Stimulated activated CD8-positive, alpha-beta memory T cell treated with anti-CD3 and anti-CD28 coated beads, Interleukin-15, amount 100 ng/mL, for 48 hours (primary cell): Measurements from ENCODE around the gene POU2F1.
"Not testable (repeated sequence)": the region's sequence is repeated elsewhere in the genome, so short reads cannot be mapped to it uniquely, and the experiment has no call there.

ENCODE experiments used
- DNase-seq, 2 donors: peaks; one replicate each; pipeline ENCODE4 v3.0.0-alpha.2; 2020; ENCODE audit warnings: low read depth in 2 of 2

The POU2F1 gene

DNA sequence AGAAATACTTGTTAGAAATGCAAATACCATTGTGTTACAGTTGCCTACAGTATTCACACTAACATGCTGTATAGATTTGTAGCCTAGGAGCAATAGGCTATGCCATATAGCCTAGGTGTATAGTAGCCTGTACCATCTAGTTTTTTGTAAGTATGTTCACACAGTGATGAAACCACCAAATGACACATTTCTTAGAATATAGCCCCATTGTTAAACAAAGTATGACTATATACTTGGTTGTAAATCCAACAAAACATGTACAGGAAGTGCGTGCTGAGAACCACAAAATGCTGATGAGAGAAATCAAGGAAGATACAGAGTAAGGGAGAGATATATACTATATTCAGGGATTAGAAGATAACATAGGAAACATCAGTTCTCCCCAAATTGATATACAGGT, 92.2 kb downstream of the POU2F1 start:
- DNase-seq: no peak

DNA sequence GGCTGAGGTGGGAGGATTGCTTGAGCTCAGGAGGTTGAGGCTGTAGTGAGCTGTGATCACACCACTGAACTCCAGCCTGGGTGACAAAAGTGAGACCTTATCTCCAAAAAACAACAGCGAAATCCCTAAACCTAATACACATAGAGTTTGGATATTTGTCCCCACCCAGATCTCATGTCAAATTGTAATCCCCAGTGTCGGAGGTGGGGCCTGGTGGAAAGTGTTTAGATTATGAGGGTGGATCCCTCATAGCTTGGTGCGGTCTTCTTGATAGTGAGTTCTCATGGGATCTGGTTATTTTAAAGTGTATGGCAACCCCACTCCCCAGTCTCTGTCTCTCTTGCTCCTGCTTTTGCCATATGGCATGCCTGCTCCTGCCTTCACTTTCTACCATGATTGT, 94.0 kb downstream of the POU2F1 start:
- DNase-seq: no peak

DNA sequence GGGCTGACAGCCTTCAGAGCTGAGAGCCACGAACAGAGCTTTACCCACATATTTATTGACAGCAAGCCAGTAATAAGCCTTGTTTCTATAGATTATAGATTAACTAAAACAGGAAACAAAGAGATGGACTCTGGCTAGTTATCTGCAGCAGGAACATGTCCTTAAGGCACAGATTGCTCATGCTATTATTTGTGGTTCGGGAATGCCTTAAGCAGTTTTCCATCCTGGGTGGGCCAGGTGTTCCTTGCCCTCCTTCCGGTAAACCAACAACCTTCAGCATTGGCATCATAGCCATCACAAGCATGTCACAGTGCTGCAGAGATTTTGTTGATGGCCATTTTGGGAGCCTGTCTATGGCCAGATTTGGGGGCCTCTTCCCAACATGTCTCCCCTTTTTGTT, 96.8 kb downstream of the POU2F1 start:
- no peak for DNase-seq

DNA sequence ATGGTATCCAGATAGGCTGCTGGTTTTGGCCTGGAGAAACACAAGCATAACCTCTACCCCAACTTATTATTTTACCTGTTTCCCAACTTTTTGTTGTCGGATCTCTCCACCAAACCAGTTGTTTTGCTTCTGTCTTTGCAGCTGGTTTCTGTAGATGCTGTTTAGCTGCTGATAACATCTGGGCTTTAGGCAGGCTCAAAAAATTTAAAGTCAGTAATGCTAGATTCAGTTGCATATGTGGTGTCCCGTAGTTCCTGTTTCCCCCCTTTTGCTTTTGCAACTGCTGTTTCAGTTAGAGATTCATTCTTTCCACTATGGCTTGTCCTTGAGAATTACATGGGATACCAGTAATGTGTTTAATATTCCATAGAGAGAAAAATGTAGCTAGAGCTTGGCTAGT, 98.5 kb downstream of the POU2F1 start:
- not testable (repeated sequence) for DNase-seq

DNA sequence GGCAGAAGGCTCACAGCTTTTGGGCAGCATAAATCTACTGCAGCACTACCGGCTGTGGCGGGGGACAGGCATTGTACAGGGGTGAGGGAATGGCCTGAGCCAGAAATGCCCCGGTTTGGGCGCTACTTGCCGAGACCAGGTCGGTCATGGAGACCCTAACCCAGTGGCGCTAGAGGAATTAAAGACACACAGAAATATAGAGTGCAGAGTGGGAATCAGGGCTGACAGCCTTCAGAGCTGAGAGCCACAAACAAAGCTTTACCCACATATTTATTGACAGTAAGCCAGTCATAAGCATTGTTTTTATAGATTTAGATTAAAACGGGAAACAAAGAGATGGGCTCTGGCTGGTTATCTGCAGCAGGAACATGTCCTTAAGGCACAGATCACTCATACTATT, 101.8 kb downstream of the POU2F1 start:
- DNase-seq: no peak

DNA sequence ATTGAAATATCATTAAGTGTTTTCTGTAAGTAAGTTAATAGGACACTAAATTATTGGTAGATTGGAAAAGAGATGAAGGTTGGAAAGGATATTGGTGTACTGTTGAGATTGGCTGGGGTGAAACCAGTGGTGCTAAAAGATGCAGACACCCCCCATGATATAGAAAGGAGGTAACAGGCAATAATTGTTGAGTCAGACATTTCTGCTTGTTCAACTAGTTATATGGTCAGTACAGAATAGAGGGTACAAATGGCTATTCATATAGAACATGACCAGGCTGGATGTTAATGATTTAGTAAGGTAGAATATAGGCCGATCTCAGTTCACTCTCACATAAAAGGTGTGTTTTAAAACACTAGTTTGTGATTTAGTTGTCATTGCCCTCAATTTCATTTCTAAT, 104.5 kb downstream of the POU2F1 start:
- no peak for DNase-seq

DNA sequence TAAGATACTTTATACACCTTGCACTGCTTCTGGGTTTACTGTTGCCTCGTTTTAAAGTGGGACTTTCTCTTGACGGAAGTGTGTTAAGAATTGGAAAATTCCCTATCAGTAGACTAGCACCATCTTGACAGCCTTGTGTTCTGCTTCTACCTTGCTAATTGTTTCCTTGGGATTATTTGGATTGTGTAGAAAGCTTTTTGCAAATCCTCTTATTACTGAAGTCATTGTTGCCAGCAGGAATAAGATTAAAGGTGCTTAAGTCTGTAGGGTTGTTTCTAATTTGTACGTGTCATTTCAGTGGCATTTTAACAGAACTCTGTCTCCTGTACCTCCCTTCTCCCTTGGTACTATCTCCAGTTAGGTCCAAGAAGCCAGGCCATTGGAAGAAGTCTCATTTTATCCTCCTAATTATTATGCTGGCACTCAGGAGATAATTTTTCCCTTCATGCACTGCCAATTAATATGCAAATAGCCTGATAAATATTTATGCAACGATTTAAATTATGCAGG, 107.7 kb downstream of the POU2F1 start:
- no peak for DNase-seq

DNA sequence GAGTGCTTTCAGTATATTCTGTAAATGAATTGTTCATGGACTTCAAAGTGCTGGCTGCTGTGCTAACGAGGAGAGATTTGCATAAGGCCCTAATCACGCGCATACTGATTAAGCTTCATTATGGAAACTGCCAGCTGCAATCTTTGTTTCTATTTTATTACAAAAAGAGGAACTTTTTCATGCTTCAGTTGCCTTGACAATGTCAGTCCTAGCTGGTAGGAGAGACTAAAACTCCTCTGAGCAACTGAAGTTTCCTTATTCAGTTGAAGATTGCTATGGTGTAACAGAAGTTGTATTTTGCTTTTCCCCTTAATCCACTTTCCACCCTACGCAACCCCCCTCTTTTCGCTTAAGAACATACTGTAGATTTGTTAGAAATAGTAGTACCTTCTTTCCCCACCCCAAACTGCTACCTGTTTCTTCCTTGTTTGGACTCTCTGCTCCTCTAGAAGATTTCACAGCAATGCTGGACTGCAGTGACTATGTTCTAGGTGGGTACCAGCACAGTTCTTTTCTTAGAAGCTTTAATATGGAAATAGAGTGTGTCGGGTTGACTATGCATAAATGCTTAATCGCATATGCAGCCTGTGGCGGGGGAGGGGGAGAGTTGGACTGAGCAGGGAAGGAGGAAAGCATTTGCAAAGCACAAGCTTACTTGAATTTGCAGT, 108.3 kb downstream of the POU2F1 start:
- DNase-seq: no peak

DNA sequence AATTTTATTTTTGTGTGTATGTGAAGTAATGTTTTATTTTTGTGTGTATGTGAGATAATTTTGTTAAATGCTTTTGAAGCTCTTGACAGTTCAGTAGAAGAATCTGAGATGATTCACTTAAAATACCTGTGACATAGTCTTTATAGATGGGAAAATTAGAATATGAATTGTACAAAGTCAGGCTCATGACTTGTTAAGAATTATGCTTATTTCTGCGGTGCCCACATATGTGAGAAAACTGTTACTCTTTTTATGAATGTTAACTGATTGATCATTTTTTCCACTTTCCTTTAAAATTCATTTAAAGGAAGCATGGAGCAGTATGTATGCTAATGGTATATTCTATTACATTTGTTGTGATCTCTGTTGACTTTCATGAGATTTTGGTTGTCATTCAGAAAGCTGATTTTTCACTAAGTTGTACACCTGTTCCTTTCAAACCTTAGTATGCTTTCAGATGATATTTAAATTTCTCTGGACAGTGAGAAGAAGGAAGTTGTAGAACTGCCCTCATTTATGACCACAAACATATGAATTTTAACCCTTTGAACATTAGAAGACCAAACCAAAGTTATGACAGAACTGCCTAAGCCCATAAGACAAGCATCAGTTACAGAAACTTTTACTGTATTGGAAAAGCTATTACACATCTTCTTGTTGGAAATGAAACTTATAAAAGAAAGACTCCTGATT, 110.1 kb downstream of the POU2F1 start:
- no peak for DNase-seq

DNA sequence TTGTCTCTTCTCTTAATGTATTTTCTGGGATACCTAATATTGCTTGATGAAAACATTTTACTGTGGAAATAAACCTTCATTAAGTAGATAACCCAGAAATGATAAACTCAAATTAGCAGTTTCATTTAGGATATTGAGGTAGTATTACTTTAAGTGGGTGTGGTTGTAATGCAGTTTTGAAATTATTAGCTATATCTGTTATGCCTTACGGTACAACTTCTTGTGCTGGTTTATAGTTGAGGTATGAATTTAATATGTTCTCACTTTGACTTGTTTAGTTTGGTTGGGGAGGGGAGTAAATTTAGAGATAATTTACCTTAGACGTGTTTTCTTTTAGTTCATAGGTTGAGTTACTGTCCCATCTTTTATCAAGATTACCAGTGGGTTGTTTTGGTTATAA, 111.0 kb downstream of the POU2F1 start:
- no peak for DNase-seq

DNA sequence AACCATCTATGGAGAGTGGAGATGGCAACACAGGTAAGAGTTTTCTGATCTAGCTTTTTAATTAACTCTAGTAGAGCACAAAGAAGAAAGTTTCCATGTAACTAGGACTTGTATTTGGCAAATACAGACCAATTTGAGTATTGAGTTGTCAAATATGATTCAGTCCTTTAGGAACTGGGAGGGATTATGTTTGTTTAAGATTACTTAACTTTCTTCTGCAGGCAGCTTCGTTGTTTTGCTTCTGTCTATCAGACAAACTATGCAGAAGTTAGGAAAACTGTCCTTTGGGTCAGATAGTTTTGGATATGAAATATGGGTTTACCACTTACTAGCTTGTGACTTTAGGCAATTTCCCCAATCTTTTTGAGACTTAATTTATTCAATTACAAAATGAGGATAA, 111.8 kb downstream of the POU2F1 start:
- no peak for DNase-seq

DNA sequence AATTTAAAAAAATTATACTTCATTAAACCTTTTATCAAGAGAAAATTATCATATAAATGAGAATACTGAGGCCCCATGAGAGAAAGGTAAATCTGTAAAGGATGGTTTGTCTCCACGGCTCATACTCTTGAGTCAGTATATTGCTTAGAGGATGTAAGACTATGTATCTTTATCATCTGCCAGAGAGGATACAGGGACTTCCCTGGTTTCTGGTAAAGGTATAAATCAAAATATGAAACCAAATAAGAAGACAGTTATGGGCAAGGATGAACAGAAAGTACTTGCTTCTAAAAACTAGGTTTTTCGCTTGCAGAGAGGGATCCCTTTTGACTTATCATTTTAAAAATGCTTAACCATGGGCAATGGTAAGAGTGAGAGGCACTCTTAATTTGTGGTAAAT, 112.4 kb downstream of the POU2F1 start:
- DNase-seq: no peak

DNA sequence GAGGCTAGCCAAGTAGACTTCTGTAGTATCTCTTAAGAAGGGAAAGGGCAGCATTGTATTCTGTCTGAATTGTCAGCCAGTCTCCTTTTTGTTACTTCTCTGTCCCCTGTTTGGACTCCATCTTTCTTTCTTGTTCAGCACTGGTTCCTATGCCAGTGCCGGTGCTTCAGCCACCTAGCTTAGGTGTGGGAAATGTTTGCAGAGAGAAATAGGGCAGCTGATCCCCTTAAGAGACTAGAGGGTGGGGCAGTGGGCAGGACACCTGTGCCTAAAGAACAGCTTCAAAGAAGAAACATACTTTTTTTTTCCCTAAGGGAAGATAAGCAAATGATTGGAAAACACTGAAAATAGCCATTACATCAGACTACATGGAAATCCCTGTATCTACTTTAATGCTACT, 113.0 kb downstream of the POU2F1 start:
- DNase-seq: no peak

DNA sequence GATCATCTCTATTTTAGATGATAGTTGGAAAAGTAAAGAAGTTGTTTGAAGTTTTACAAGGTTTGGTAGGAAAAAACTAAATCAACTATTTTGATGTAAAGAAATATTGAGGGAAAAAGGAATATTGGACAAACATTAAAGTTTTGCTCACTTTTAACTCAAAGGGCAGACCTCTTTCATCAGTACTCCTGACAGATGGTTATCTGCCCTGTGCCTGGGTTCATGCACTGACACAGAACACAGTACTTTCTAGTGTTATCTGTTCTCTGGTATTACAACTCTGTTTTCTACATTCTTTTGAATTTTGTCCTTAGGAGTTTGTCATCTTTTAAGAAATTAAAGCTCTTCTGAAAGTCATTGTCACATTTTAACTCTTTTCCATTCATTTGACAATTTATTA, 118.7 kb downstream of the POU2F1 start:
- no peak for DNase-seq

DNA sequence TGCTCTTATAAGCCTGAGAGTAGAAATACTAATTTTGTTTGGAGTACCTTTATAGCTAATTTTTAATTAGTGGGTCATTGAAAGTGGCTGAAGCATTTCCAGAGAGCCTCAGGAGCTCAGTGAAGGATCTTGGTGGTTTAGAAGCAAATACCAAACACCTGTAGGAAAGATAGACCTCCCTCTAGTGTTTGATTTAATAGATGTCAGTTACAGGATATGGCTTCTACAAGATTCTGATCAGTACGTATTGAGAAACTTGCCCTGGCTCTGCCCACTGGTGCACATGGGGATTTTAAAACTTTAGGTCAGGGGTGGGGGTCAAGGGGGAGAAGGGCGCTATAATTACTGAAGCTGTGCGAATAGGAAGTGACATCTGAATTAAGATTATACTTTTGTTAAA, 122.2 kb downstream of the POU2F1 start:
- no peak for DNase-seq

DNA sequence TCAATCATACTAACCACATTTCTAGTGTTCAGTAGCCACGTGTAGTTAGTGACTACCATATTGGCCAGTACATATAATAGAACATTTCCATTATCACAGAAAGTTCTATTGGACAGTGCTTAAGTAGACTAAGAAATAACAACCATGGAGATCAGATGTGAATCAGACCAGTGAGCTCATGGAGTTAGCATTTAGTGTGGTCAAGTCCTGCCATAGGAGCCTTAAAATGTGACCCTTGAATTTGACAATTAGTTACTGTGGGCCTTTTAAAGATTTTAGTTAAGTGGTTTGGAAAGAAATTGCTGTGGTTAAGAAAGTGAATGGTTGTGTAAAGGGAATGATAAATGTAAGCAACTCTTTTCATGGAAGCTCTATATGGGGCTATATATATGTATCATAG, 123.4 kb downstream of the POU2F1 start:
- no peak for DNase-seq

DNA sequence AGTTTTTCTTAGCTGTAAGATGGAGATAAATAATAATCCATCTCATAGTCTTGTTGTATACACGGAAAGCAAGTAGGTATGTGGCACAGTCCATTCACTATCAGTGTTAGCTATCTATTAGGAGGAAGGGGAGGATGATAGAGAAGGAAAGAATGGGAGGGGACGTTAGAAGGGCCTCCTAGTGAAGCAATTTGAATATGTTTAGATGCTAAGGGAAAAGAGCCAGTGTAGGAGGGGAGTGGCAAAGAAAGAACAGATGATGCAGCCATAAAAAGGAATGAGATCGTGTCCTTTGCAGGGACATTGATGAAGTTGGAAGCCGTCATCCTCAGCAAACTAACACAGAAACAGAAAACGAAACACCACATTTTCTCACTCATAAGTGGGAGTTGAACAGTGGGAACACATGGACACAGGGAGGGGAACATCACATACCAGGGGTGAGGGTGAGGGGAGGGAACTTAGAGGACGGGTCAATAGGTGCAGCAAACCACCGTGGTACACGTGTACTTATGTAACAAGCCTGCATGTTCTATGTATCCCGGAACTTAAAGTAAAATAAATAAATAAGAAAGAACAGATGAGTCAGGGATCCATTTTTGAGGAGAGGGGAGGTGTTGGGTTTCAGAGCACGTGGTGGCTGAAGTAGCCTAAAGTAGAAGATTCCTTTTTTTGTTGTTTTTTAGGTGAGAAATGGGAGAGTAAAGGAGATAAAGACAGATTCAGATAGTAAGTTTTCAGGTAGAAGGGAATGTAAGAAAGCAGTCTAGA, 124.1 kb downstream of the POU2F1 start:
- DNase-seq: no peak

DNA sequence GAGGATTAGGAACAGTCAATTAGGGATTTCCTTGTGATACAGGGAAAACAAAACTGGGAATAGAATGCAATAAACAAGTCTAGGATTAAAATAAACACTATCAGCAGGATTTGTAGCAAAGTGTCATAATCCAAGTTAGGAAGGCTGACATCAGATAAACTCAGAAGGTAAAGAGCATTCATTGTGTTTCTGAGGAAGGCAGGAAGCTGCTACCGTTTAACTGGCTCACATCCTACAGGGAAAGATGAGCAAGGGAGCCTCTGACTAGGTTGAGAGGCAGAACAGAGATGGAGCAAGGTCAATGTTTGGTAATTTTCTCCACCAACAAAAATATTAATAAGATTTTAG, 124.7 kb downstream of the POU2F1 start:
- no peak for DNase-seq

DNA sequence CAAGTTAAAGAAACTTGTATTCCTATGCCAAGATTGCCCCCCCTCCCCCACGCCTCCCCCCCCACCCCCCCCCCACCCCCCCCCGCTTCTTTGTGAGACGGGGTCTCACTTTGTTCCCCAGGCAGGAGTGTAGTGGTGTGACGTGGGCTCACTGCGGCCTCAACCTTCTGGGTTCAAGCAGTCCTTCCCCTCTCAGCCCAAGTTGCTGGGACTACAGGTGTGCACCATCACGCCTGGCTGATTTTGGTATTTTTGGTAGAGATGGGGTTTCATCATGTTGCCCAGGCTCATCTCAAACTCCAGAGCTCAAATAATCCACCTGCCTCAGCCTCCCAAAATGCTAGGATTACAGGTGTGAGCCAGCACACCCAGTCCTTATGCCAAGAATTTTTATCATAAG, 136.6 kb downstream of the POU2F1 start:
- no peak for DNase-seq

DNA sequence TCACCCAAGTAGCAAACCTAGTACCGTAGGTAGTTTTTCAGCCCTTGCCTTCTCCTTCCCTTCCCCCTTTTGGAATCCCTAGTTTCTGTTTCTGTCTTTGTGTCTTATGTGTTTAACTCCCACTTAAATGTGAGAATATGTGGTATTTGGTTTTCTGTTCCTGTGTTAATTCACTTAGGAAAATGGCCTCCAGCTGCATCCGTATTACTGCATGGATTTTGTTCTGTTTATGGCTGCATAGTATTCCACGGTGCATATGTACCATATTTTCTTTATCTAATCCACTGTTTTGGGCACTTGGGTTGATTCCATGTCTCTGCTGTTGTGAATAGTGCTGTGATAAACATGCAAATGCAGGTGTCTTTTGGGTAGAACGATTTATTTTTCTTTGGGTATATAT, 138.6 kb downstream of the POU2F1 start:
- no peak for DNase-seq

DNA sequence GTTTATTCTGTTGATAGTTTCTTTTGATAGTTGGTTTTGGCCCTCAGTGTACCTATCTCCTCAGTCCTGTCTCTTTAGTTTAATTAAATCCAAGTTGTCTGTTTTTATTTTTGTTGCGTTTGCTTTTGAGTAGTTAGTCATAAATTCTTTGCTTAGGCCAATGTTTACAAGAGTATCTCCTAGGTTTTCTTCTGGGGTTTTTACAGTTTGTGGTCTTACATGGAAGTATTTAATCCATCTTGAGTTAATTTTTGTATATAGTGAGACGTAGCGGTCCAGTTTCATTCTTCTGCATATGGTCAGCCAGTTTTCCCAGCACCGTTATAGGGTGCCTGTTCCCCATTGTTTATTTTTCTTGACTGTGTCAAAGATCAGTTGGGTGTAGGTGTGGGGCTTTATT, 139.4 kb downstream of the POU2F1 start:
- DNase-seq: no peak

DNA sequence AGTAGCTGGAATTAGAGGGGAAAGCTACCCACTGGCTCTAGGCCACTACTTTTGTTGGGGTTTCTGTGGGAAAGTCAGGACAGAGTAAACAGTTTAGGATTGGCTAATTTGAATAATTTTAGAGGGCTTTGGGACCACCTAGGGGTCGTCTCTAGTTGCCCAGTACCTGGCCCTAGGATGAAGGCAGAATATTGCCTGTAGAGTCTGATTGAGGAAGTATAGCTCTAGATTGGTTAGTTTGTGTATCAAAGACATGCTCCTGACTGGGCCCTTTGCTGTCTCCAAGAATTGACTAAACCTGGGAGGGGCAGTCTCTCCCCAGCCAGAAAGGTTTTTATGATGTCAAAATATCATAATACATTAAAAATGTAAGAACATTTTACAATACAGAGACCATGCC, 142.0 kb downstream of the POU2F1 start:
- DNase-seq: no peak

DNA sequence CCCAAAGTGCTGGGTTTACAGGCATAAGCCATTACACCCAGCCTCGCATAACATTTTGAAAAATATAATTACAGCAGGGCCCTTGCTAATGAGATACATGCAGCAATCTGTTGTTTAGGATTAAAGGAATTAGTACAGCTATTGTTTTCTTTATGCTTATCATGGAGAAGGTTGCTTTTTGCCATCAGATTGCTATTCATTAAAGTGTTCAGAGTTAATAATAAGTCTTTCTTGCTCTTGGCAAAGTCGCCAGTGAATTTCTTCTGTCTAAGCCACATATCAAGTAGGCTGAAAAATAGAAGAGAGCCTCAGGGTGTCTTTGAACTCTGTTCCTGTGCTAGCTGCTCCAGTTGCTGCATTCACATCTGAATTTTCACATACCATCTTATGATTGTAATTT, 144.1 kb downstream of the POU2F1 start:
- DNase-seq: no peak
